Aorta (tissue), 5 donors: Measurements from ENCODE around the gene ULK4. TPM values are rescaled to one million over a fixed set of nuclear protein-coding genes. Genes with fewer than 3 reads are reported as not detected.

ENCODE experiments used
- ATAC-seq: fragments of 200-7000 bp; cut with Tn5 transposase; one replicate; pipeline ENCODE4 v1.9.1; 2022; ENCODE audit warnings: moderate library complexity; ENCODE audit not compliant: low FRiP score
- DNase-seq, 2 donors: peaks; one replicate each; pipeline ENCODE4 v3.0.0-alpha.2; 2020
- H3K27ac ChIP-seq, 2 donors: one replicate each; pipeline ENCODE4 v1.5.1; 2013; ENCODE audit warnings: low read length in 2 of 2, mild to moderate bottlenecking in 2 of 2, moderate library complexity in 2 of 2, control low read depth in 1 of 2, inconsistent platforms in 1 of 2, low read depth in 1 of 2
- H3K27me3 ChIP-seq, 2 donors: one replicate each; pipeline ENCODE4 v1.6.1; 2013; ENCODE audit warnings: control low read depth in 1 of 2, low read length in 1 of 2, mild to moderate bottlenecking in 1 of 2, moderate library complexity in 1 of 2; ENCODE audit not compliant: insufficient read depth in 2 of 2, control insufficient read depth in 1 of 2
- H3K36me3 ChIP-seq, 2 donors: one replicate each; pipeline ENCODE4 v1.6.1; 2013; ENCODE audit warnings: control low read depth in 1 of 2, low read length in 1 of 2, mild to moderate bottlenecking in 1 of 2; ENCODE audit not compliant: insufficient read depth in 2 of 2, control insufficient read depth in 1 of 2
- H3K4me1 ChIP-seq, 2 donors: one replicate each; pipeline ENCODE4 v1.6.1; 2013; ENCODE audit warnings: low read length in 2 of 2, control low read depth in 1 of 2, mild to moderate bottlenecking in 1 of 2, moderate library complexity in 1 of 2; ENCODE audit not compliant: insufficient read depth in 2 of 2, control insufficient read depth in 1 of 2
- H3K4me3 ChIP-seq, 2 donors: one replicate each; pipeline ENCODE4 v1.5.1; 2013; ENCODE audit warnings: low read length in 2 of 2, control low read depth in 1 of 2, mild to moderate bottlenecking in 1 of 2
- H3K9me3 ChIP-seq: one replicate; pipeline ENCODE4 v1.6.1; 2013; ENCODE audit warnings: mild to moderate bottlenecking, low read length; ENCODE audit not compliant: control insufficient read depth
- WGBS, 2 donors: extraction: QIAGEN DNeasy Blood & Tissue Kit; methylation state at CpG; one replicate each; pipeline ENCODE4 v1.1.7; 2013; 5-methylcytosine and 5-hydroxymethylcytosine counted together
- intact Hi-C, 2 donors: fragments of 100-400 bp; cut with DNase I; formaldehyde crosslinking; loops; one replicate each; pipeline versions ENCODE4 v1.14.2 to v1.15.0; 2022
- polyA plus RNA-seq, 2 donors: library from polyadenylated mRNA; stranded (reverse); fragments of 200-250 nt; gene quantifications; one replicate each; pipeline ENCODE4 v1.2.3, GENCODE V29; 2013
- total RNA-seq, 2 donors: library from RNA; stranded (reverse); fragmentation: NEBNext Ultra II Directional; extraction: Animal tissue kit (Norgen Biotek cat#: 25700); gene quantifications; one replicate each; pipeline ENCODE4 v1.2.1, GENCODE V29; 2021
- donor health status: healthy with polysubstance abuse.
- donor health status: Bipolar disorder and iron deficiency.
- donor health status: DM: no; HTN: no; CAD: no.
- donor health status: DM: no; HTN: no; CAD: no.
- donor health status: DM: yes; HTN: yes; CAD: no.

ULK4 gene
- total and polyA plus RNA-seq, 4 donors = 1.1 to 15.2 (median 7.5) TPM

DNA sequence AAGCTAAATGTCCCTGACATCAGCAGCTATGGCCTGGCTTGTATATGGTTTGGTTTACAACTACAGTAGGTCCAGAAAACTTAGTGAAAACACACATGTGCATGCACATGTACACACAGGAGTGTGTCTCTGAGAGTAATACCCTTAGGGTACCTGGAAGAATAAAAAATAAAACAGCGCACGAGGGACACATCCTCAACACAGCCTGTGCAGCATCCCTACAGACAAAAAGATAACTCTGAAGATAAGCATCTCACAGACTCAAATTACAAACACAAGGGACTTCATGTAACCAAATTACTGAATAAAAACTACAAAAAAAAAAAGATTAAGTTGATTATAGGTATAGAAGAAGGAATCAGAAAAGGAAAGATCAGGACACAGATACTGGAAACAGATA is 653.8 kb downstream of the ULK4 start:
- no peak for DNase-seq
- Histone ChIP-seq H3K9me3 (no peaks in the 10 kb centered on the region), H3K27ac (no peak overlapping the region), H3K4me1 (no peaks in the 10 kb centered on the region), H3K36me3 (no peaks in the 10 kb centered on the region), H3K27me3 (no peaks in the 10 kb centered on the region), H3K4me3 (no peak overlapping the region)
- WGBS, 2 donors = 90% methylated on average over 2 of the region's 2 CpGs
- no peak for ATAC-seq
- intact Hi-C loops = no loop called here

- Histone ChIP-seq H3K27ac (no peak overlapping the region), H3K27me3 (no peaks in the 10 kb centered on the region), H3K9me3 (no peaks in the 10 kb centered on the region), H3K4me1 (no peaks in the 10 kb centered on the region), H3K36me3 (no peaks in the 10 kb centered on the region), H3K4me3 (no peak overlapping the region)
- WGBS, 2 donors = 89 to 94% methylated on average over 2 of the region's 2 CpGs
- no peak for DNase-seq
- ATAC-seq = no peak
- intact Hi-C loops = no loop called here
Observed at GRCh38 chr3:41307065-41307464, 654.8 kb downstream of the ULK4 start.

- no peak overlapping the region for H3K4me3 ChIP-seq
- intact Hi-C loops = no loop called here
- no peaks in the 10 kb centered on the region for H3K36me3 ChIP-seq
- no peak for DNase-seq
- H3K27ac ChIP-seq = no peak overlapping the region
- ATAC-seq = no peak
- WGBS, 2 donors = 18 to 25% methylated on average over 2 of the region's 2 CpGs
- H3K9me3 ChIP-seq = no peaks in the 10 kb centered on the region
- H3K27me3 ChIP-seq = no peaks in the 10 kb centered on the region
- no peaks in the 10 kb centered on the region for H3K4me1 ChIP-seq
Observed at GRCh38 chr3:41304593-41304992, 657.3 kb downstream of the ULK4 start.

DNA sequence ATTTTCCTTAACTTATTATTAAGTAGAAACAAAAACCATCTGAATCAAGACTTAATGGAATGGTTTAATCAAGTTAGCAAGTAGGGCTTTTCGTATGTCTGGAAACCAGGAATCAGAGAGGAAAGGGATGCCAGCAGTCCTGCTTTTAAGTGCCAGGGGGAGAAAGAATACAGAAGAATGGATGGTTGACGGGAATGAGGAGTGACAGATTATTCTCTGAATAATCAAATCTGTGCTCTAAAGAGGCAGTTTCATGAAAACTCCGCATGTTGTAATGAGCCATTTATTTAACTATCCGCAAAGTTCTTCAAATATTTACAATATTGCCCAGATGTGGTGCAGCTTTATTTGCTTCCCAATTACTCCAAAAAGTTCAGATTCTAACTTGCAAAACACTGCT is 659.6 kb downstream of the ULK4 start:
- intact Hi-C loops = no loop called here
- no peak overlapping the region for H3K4me3 ChIP-seq
- no peaks in the 10 kb centered on the region for H3K9me3 ChIP-seq
- H3K27ac ChIP-seq = no peak overlapping the region
- H3K27me3 ChIP-seq = no peaks in the 10 kb centered on the region
- 89 to 91% methylated on average over 4 of the region's 4 CpGs for WGBS, 2 donors
- DNase-seq (no peak), ATAC-seq (no peak)
- no peaks in the 10 kb centered on the region for H3K4me1 ChIP-seq
- no peaks in the 10 kb centered on the region for H3K36me3 ChIP-seq

DNA sequence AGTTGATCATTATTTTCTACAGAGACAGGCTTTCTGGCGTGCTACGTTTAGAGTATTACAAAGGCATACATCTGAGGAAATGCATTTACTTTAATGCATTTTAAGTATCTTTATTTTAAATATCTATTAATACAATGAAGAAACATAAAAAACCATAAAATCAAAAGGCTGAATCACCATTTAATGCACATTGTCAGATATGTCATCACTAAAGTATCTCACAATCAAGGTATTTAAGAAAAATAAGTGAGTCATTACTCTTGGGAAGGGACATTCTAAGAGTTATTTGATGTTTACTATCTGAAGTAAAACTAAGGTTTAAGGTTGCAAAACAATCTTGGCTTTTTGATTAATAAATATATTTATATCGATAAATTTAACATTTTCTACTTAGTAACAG is 660.4 kb downstream of the ULK4 start:
- Histone ChIP-seq H3K27ac (no peak overlapping the region), H3K9me3 (no peaks in the 10 kb centered on the region), H3K4me1 (no peaks in the 10 kb centered on the region), H3K4me3 (no peak overlapping the region), H3K27me3 (no peaks in the 10 kb centered on the region), H3K36me3 (no peaks in the 10 kb centered on the region)
- no peak for DNase-seq
- no peak for ATAC-seq
- WGBS, 2 donors = 96 to 99% methylated on average over 3 of the region's 3 CpGs
- intact Hi-C loops = no loop called here

DNA sequence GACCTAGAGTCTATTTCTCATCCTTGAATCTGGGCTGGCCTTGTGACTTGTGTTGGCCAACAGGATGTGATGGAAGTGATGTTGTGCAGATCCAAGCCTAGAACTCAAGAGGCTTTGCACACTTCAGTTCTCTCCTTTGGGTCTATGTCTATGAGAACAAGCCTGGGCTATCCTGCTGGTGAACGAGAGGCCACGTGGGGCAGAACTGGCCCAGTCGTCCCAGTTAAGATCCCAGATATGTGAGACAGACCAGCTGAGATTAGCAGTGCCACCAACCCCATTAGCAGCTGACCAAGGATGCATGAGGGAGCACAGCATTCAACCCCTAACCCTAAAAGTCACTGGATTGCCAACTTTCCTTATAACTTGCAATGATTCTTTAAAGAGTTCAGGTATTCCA is 662.9 kb downstream of the ULK4 start:
- no peak for DNase-seq

GRCh38 chr3:41297750-41298149 is 664.2 kb downstream of the ULK4 start:
- Histone ChIP-seq H3K27ac (no peak overlapping the region), H3K4me3 (no peak overlapping the region), H3K27me3 (no peaks in the 10 kb centered on the region), H3K4me1 (no peaks in the 10 kb centered on the region), H3K9me3 (no peaks in the 10 kb centered on the region), H3K36me3 (no peaks in the 10 kb centered on the region)
- no peak for ATAC-seq
- intact Hi-C loops = no loop called here
- 70 to 84% methylated on average over 1 of the region's 1 CpG for WGBS, 2 donors
- DNase-seq = no peak

More for the DNA sequence above, 662.9 kb downstream of the ULK4 start:
- Histone ChIP-seq H3K36me3 (no peaks in the 10 kb centered on the region), H3K27me3 (no peaks in the 10 kb centered on the region), H3K4me3 (no peak overlapping the region), H3K4me1 (no peaks in the 10 kb centered on the region), H3K27ac (no peak overlapping the region), H3K9me3 (no peaks in the 10 kb centered on the region)
- 86 to 91% methylated on average over 3 of the region's 3 CpGs for WGBS, 2 donors
- intact Hi-C loops = no loop called here
- no peak for ATAC-seq

- no peak for DNase-seq
- ATAC-seq = no peak
- WGBS, 2 donors = 87 to 95% methylated on average over 2 of the region's 2 CpGs
- intact Hi-C loops = no loop called here
- Histone ChIP-seq H3K4me3 (no peak overlapping the region), H3K27ac (no peak overlapping the region), H3K9me3 (no peaks in the 10 kb centered on the region), H3K27me3 (no peaks in the 10 kb centered on the region), H3K4me1 (no peaks in the 10 kb centered on the region), H3K36me3 (no peaks in the 10 kb centered on the region)
Observed at GRCh38 chr3:41296556-41296955, 665.3 kb downstream of the ULK4 start.

- Histone ChIP-seq H3K27me3 (no peaks in the 10 kb centered on the region), H3K4me3 (no peak overlapping the region), H3K9me3 (no peaks in the 10 kb centered on the region), H3K27ac (no peak overlapping the region), H3K36me3 (no peaks in the 10 kb centered on the region), H3K4me1 (no peaks in the 10 kb centered on the region)
- WGBS, 2 donors = 71 to 76% methylated on average over 3 of the region's 3 CpGs
- ATAC-seq = no peak
- DNase-seq = no peak
- intact Hi-C loops = no loop called here
Observed at GRCh38 chr3:41295740-41296139, 666.2 kb downstream of the ULK4 start.
